ENCODE results near the gene TCF12. TPM values are rescaled to one million over a fixed set of nuclear protein-coding genes. Genes with fewer than 3 reads are reported as not detected.

The TCF12 gene
- total RNA-seq, 1 donor from 2014 or later = 144 TPM

DNA sequence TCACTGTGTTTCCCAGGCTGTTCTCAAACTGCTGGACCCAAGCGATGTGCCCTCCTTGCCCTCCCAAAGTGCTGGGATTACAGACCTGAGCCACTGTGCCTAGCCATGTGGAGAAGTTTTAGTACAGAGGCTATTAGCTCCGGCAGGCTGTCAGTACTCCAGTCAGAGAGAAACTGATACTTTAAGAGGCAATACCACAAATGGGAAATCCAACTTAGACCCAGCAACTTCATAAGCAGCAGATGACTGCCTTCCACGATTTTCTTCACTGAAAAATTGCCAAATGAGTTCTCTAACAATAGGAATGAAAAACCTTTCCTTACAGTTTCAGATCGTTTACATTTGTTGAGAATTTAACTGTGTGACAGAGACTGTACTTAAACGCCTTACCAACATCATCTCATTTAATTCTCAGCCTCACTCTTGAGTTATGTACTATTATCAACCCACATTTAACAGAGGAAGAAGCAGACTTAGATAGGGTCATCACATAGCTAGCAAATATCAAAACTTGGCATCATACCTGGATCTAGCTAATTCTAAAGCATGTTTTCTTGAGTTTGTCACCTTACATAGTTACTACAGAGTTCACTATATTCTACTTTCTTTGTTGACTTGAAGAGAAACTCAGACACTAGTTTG lies 127.4 kb downstream of the TCF12 start:
- no peaks in the 10 kb centered on the region for H3K4me1 ChIP-seq
- intact Hi-C loops (cut with DNase I) = no loop called here
- H3K9me3 ChIP-seq = no peaks in the 10 kb centered on the region
- DNase-seq (ENCODE audit: low spot score in 2 of 2) = no peak
- TF ChIP-seq, protein P1, sequence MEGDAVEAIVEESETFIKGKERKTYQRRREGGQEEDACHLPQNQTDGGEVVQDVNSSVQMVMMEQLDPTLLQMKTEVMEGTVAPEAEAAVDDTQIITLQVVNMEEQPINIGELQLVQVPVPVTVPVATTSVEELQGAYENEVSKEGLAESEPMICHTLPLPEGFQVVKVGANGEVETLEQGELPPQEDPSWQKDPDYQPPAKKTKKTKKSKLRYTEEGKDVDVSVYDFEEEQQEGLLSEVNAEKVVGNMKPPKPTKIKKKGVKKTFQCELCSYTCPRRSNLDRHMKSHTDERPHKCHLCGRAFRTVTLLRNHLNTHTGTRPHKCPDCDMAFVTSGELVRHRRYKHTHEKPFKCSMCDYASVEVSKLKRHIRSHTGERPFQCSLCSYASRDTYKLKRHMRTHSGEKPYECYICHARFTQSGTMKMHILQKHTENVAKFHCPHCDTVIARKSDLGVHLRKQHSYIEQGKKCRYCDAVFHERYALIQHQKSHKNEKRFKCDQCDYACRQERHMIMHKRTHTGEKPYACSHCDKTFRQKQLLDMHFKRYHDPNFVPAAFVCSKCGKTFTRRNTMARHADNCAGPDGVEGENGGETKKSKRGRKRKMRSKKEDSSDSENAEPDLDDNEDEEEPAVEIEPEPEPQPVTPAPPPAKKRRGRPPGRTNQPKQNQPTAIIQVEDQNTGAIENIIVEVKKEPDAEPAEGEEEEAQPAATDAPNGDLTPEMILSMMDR (IDR thresholded peaks at IDR 0.05) = no peak
- no peaks in the 10 kb centered on the region for H3K36me3 ChIP-seq
- no peaks in the 10 kb centered on the region for H3K27me3 ChIP-seq
- H3K27ac ChIP-seq = no peak overlapping the region
- H3K4me3 ChIP-seq = no peak overlapping the region

DNA sequence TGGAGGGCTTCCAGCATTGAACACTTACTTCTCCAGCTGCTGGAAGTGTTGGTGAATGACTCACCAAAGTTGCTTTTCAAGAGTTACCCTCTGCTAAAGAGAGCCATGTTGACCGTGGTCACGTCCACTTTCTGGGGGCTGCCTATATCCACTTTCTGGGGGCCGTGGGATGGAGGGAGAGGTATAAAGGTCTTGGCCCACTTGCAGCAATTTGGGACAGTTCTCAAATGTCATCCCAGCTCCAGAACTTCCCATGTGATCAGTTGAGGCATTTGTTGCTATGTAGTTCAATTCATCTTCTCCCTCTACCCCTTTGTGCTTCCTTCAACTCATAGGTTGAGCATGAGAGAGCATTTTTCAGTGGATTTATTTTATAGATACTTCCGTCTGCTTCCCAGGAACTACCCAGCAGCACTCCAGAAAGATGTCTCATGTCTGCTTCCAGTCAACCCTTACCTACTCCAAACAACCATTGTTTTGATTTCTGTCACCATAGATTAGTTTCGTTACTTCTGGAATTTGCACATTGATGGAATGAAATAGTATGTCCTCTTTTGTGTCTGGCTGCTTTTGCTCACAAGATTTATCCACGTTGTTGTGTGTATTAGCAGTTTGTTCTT lies 130.6 kb downstream of the TCF12 start:
- Histone ChIP-seq H3K36me3 (no peaks in the 10 kb centered on the region), H3K27me3 (no peaks in the 10 kb centered on the region), H3K4me3 (no peak overlapping the region), H3K27ac (no peak overlapping the region), H3K9me3 (no peaks in the 10 kb centered on the region), H3K4me1 (no peaks in the 10 kb centered on the region)
- intact Hi-C loops (cut with DNase I) = no loop called here
- TF ChIP-seq, protein P1 (IDR thresholded peaks at IDR 0.05) = no peak
- DNase-seq (ENCODE audit: low spot score in 2 of 2) = no peak

DNA sequence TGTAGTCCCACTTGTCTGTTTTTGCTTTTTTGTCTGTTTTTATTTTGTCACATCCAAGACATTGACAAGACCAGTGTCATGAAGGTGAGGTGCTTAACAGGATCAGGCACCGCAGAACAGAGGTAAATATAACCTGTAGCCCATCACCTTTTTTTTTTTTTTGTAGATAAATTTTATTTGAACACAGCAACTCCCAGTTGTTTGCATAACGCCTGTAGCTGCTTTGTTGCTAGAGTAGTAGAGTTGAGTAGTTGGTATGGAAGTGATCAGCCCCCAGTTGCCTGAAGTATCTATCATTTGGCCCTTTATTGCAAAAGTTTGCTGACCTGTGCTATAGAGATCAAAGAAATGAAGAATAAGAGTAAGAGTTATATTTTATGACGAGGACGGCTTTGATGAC lies 135.0 kb downstream of the TCF12 start:
- Histone ChIP-seq H3K27me3 (no peaks in the 10 kb centered on the region), H3K9me3 (no peaks in the 10 kb centered on the region), H3K36me3 (no peaks in the 10 kb centered on the region), H3K27ac (no peak overlapping the region), H3K4me1 (peaks cover 3 to 10% of the 10 kb centered on the region in 2 donors), H3K4me3 (no peak overlapping the region)
- no peak for DNase-seq (ENCODE audit: low spot score in 2 of 2)
- intact Hi-C loops (cut with DNase I) = no loop called here
- TF ChIP-seq, protein P1 (IDR thresholded peaks at IDR 0.05) = no peak

DNA sequence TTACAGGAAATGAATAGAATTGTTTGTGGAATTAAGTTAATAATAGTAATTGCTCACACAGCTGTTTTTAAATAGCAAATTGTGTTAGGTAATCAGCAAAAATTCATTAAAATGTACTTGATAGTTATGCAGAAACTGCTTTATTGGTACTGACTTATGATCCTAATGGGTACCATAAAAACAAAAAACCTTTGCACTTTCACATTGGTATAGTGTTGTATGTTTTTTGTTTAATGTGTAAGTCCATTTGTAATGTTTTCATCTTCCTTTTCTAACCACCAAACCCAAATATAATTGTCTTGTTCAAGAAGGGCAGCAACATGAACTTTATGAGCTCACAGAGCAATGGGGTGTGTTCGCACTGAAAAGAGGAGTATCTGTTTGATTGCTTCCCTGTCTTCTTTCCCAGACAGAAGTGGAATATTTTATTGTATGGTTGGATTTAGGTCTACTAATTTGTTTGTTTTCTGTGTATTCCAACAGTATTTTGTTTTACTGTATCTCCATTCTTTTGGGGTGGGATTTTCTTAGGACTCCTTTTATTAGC lies 135.8 kb downstream of the TCF12 start:
- intact Hi-C loops (cut with DNase I) = no loop called here
- Histone ChIP-seq H3K36me3 (no peaks in the 10 kb centered on the region), H3K4me3 (no peak overlapping the region), H3K27me3 (no peaks in the 10 kb centered on the region), H3K4me1 (peaks cover 3 to 15% of the 10 kb centered on the region in 2 donors), H3K9me3 (no peaks in the 10 kb centered on the region), H3K27ac (no peak overlapping the region)
- TF ChIP-seq, protein P1 (IDR thresholded peaks at IDR 0.05) = no peak
- DNase-seq (ENCODE audit: low spot score in 2 of 2) = no peak

DNA sequence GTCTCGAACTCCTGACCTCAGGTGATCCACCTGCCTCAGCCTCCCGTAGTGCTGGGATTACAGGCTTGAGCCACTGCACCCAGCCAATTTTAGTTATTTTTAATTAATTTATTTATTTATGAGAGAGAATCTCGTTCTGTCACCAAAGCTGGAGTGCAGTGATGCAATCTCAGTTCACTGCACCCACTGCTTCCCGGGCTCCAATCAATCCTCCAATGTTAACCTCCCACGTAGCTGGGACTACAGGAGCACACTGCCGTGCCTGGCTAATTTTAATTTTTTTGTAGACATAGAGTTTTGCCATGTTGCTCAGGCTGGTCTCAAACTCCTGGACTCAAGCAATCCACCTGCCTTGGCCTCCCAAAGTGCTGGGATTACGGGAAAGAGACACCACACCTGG lies 137.9 kb downstream of the TCF12 start:
- intact Hi-C loops (cut with DNase I) = no loop called here
- H3K27me3 ChIP-seq = no peaks in the 10 kb centered on the region
- TF ChIP-seq, protein P1 (IDR thresholded peaks at IDR 0.05) = no peak
- DNase-seq (ENCODE audit: low spot score in 2 of 2) = no peak
- peaks cover 3 to 16% of the 10 kb centered on the region in 2 donors for H3K4me1 ChIP-seq
- no peaks in the 10 kb centered on the region for H3K9me3 ChIP-seq
- H3K36me3 ChIP-seq = no peaks in the 10 kb centered on the region
- H3K4me3 ChIP-seq = no peak overlapping the region
- no peak overlapping the region for H3K27ac ChIP-seq
